HepG2 (cell line): ENCODE data around the gene TMEM134. TPM values are rescaled to one million over a fixed set of nuclear protein-coding genes. Genes with fewer than 3 reads are reported as not detected.

Experiments
- GTF2F1 ChIP-seq: fragments of 150-350 bp; IDR thresholded peaks from 2 replicates; pipeline ENCODE4 v1.6.1; 2014; ENCODE audit warnings: low read length
- HNRNPK ChIP-seq: fragments of 200-400 bp; formaldehyde crosslinking; IDR thresholded peaks from 2 replicates; pipeline ENCODE4 v1.6.1; 2018; ENCODE audit warnings: low read length, low read depth, moderate library complexity, mild to moderate bottlenecking; ENCODE audit not compliant: poor library complexity, severe bottlenecking
- JUN ChIP-seq: sonication (generic); formaldehyde crosslinking; IDR thresholded peaks from 2 replicates; pipeline ENCODE4 v1.4.0; 2020; ENCODE audit warnings: mild to moderate bottlenecking, missing genetic modification reagents
- MAF1 ChIP-seq: sonication (generic); formaldehyde crosslinking; IDR thresholded peaks from 2 replicates; pipeline ENCODE4 v1.5.0; 2020; ENCODE audit warnings: missing genetic modification reagents, borderline replicate concordance
- NR2C2 ChIP-seq: sonication (generic); formaldehyde crosslinking; IDR thresholded peaks from 2 replicates; pipeline ENCODE4 v1.4.0; 2020; ENCODE audit warnings: missing genetic modification reagents, mild to moderate bottlenecking, moderate library complexity, borderline replicate concordance
- NR2F6 ChIP-seq, 2 experiments: IDR thresholded peaks; 2 replicates each; pipeline ENCODE4 v1.6.1; 2016; ENCODE audit warnings: antibody characterized with exemption in 1 of 2, mild to moderate bottlenecking in 1 of 2
- PCBP1 ChIP-seq: fragments of 200-400 bp; formaldehyde crosslinking; IDR thresholded peaks from 2 replicates; pipeline ENCODE4 v1.6.1; 2017; ENCODE audit warnings: mild to moderate bottlenecking, low read depth, low read length, borderline replicate concordance
- PHF8 ChIP-seq: sonication (generic); formaldehyde crosslinking; IDR thresholded peaks from 2 replicates; pipeline ENCODE4 v1.5.0; 2020; ENCODE audit warnings: missing genetic modification reagents
- SRSF1 ChIP-seq: fragments of 200-400 bp; formaldehyde crosslinking; optimal IDR thresholded peaks from 2 replicates; pipeline ENCODE3; 2017; ENCODE audit warnings: mild to moderate bottlenecking, low read depth, low read length, moderate library complexity
- SUZ12 ChIP-seq: fragments of 150-350 bp; IDR thresholded peaks from 2 replicates; pipeline ENCODE4 v1.6.1; 2014; ENCODE audit warnings: low read depth, low read length
- TBL1XR1 ChIP-seq: fragments of 150-350 bp; IDR thresholded peaks from 2 replicates; pipeline ENCODE4 v1.6.1; 2014; ENCODE audit warnings: borderline replicate concordance, low read length; ENCODE audit not compliant: partially characterized antibody
- THAP11 ChIP-seq: IDR thresholded peaks from 2 replicates; pipeline ENCODE4 v1.6.1; 2016; ENCODE audit warnings: missing biosample characterization, missing genetic modification reagents
- ZBTB7B ChIP-seq: sonication (generic); formaldehyde crosslinking; IDR thresholded peaks from 2 replicates; pipeline ENCODE4 v1.4.0; 2020; ENCODE audit warnings: missing genetic modification reagents
- ZNF235 ChIP-seq: sonication (generic); formaldehyde crosslinking; IDR thresholded peaks from 2 replicates; pipeline ENCODE4 v1.8.1; 2023; ENCODE audit warnings: mild to moderate bottlenecking, missing genetic modification reagents, borderline replicate concordance
- ZNF510 ChIP-seq: sonication (generic); formaldehyde crosslinking; IDR thresholded peaks from 2 replicates; pipeline ENCODE4 v1.4.0; 2020; ENCODE audit warnings: low read depth, mild to moderate bottlenecking, missing genetic modification reagents
- ZNF768 ChIP-seq: sonication (generic); formaldehyde crosslinking; IDR thresholded peaks from 2 replicates; pipeline ENCODE4 v1.4.0; 2020; ENCODE audit warnings: missing genetic modification reagents
- polyA plus RNA-seq, 8 experiments: library from polyadenylated mRNA; depleted of rRNA in 3 of 8; stranded (reverse) in 7 of 8; unstranded in 1 of 8; fragments of >200 nt; fragmentation: Illumina TruSeq in 4 of 8; extraction: Trizol in 4 of 8; gene quantifications; 2 replicates each; pipeline versions ENCODE4 v1.2.1 to v1.2.3, GENCODE V29; 2011 to 2016; ENCODE audit warnings: low read depth in 4 of 8, missing spikeins in 1 of 8, mixed read lengths in 1 of 8; ENCODE audit not compliant: insufficient read depth in 1 of 8
- total RNA-seq, 5 experiments: library from RNA; depleted of rRNA; stranded (reverse); fragments of >200 nt; fragmentation: Illumina TruSeq; extraction: Trizol; gene quantifications; 2 replicates each; pipeline ENCODE4 v1.2.3, GENCODE V29; 2016; ENCODE audit warnings: low read depth in 1 of 5
- TF ChIP-seq, protein P1 (sequence below): sonication (generic); formaldehyde crosslinking; IDR thresholded peaks from 2 replicates; pipeline ENCODE4 v1.4.0; 2020; ENCODE audit warnings: missing genetic modification reagents
- TF ChIP-seq, protein P2 (sequence below): sonication (generic); formaldehyde crosslinking; IDR thresholded peaks from 2 replicates; pipeline ENCODE4 v1.8.1; 2023; ENCODE audit warnings: missing genetic modification reagents, mild to moderate bottlenecking, borderline replicate concordance
- TF ChIP-seq, protein P3 (sequence below): sonication (generic); formaldehyde crosslinking; IDR thresholded peaks from 2 replicates; pipeline ENCODE4 v1.4.0; 2020; ENCODE audit warnings: missing genetic modification reagents, borderline replicate concordance
- TF ChIP-seq, protein P4 (sequence below): sonication (generic); formaldehyde crosslinking; IDR thresholded peaks from 2 replicates; pipeline ENCODE4 v1.4.0; 2020; ENCODE audit warnings: missing genetic modification reagents, borderline replicate concordance

TMEM134 gene
- total and polyA plus RNA-seq, 2 of the 13 experiments (the other 11 are each of a cell fraction or from before 2014, with no cell fraction given), result 6.9 to 26.9 TPM

DNA sequence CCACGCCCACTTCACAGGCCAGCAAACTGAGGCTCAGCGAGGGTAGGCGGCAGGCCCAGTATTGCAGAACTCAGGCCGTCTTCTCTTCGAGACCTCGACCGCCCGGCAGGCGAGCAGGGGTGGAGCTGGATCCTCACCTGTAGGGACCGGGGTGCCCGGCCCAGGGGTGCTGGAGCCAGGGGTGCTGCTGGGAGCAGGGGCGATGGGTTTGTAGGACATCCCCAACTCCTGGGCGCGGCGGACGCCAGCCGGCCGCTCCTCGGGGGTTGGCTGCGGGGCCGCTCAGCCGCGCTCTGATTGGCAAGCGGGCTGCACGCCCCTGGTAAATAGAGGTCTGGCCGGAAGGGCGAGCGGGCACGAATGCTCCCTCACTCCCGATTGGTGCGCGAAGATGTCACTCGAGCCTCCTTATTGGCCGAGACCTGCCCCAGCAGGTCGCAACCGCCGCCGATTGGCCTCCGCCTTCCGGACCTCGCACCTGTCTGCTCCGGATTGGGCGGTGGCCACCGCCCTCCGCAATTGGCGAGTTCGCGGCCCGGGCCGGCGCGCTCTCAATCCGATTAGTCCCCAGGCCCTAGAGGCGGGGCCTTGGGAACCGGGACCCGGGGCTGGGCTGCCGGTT is 38.9 kb upstream of the TMEM134 start, which contains the start of gene CDK2AP2 (continued):
- TF ChIP-seq, protein P1, sequence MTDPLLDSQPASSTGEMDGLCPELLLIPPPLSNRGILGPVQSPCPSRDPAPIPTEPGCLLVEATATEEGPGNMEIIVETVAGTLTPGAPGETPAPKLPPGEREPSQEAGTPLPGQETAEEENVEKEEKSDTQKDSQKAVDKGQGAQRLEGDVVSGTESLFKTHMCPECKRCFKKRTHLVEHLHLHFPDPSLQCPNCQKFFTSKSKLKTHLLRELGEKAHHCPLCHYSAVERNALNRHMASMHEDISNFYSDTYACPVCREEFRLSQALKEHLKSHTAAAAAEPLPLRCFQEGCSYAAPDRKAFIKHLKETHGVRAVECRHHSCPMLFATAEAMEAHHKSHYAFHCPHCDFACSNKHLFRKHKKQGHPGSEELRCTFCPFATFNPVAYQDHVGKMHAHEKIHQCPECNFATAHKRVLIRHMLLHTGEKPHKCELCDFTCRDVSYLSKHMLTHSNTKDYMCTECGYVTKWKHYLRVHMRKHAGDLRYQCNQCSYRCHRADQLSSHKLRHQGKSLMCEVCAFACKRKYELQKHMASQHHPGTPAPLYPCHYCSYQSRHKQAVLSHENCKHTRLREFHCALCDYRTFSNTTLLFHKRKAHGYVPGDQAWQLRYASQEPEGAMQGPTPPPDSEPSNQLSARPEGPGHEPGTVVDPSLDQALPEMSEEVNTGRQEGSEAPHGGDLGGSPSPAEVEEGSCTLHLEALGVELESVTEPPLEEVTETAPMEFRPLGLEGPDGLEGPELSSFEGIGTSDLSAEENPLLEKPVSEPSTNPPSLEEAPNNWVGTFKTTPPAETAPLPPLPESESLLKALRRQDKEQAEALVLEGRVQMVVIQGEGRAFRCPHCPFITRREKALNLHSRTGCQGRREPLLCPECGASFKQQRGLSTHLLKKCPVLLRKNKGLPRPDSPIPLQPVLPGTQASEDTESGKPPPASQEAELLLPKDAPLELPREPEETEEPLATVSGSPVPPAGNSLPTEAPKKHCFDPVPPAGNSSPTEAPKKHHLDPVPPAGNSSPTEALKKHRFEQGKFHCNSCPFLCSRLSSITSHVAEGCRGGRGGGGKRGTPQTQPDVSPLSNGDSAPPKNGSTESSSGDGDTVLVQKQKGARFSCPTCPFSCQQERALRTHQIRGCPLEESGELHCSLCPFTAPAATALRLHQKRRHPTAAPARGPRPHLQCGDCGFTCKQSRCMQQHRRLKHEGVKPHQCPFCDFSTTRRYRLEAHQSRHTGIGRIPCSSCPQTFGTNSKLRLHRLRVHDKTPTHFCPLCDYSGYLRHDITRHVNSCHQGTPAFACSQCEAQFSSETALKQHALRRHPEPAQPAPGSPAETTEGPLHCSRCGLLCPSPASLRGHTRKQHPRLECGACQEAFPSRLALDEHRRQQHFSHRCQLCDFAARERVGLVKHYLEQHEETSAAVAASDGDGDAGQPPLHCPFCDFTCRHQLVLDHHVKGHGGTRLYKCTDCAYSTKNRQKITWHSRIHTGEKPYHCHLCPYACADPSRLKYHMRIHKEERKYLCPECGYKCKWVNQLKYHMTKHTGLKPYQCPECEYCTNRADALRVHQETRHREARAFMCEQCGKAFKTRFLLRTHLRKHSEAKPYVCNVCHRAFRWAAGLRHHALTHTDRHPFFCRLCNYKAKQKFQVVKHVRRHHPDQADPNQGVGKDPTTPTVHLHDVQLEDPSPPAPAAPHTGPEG (CRISPR knock-in tag), result no peak; the same call in 1 of the 2 replicates
- TF ChIP-seq SUZ12, result no peak
- no peak for TF ChIP-seq GTF2F1
- no peak for TF ChIP-seq ZBTB7B (CRISPR knock-in tag)
- TF ChIP-seq THAP11 (CRISPR knock-in tag), result peak; percentile 83; the same call in 1 of the 2 replicates
- no peak for TF ChIP-seq NR2F6 (IDR thresholded peaks at IDR 0.05)
- no peak for TF ChIP-seq NR2F6 (CRISPR knock-in tag; IDR thresholded peaks at IDR 0.05)
- TF ChIP-seq MAF1 (CRISPR knock-in tag), result no peak
- TF ChIP-seq, protein P2, sequence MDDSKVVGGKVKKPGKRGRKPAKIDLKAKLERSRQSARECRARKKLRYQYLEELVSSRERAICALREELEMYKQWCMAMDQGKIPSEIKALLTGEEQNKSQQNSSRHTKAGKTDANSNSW (CRISPR knock-in tag), result no peak
- TF ChIP-seq, protein P3, sequence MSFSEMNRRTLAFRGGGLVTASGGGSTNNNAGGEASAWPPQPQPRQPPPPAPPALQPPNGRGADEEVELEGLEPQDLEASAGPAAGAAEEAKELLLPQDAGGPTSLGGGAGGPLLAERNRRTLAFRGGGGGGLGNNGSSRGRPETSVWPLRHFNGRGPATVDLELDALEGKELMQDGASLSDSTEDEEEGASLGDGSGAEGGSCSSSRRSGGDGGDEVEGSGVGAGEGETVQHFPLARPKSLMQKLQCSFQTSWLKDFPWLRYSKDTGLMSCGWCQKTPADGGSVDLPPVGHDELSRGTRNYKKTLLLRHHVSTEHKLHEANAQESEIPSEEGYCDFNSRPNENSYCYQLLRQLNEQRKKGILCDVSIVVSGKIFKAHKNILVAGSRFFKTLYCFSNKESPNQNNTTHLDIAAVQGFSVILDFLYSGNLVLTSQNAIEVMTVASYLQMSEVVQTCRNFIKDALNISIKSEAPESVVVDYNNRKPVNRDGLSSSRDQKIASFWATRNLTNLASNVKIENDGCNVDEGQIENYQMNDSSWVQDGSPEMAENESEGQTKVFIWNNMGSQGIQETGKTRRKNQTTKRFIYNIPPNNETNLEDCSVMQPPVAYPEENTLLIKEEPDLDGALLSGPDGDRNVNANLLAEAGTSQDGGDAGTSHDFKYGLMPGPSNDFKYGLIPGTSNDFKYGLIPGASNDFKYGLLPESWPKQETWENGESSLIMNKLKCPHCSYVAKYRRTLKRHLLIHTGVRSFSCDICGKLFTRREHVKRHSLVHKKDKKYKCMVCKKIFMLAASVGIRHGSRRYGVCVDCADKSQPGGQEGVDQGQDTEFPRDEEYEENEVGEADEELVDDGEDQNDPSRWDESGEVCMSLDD, result no peak
- no peak for TF ChIP-seq SRSF1
- peak; percentile 45; the same call in 1 of the 2 replicates for TF ChIP-seq ZNF768 (CRISPR knock-in tag)
- 0 out of 2 replicates have a peak, but pooled peaks have one; percentile 1 for TF ChIP-seq PCBP1
- no peak for TF ChIP-seq JUN (CRISPR knock-in tag)
- TF ChIP-seq, protein P4, sequence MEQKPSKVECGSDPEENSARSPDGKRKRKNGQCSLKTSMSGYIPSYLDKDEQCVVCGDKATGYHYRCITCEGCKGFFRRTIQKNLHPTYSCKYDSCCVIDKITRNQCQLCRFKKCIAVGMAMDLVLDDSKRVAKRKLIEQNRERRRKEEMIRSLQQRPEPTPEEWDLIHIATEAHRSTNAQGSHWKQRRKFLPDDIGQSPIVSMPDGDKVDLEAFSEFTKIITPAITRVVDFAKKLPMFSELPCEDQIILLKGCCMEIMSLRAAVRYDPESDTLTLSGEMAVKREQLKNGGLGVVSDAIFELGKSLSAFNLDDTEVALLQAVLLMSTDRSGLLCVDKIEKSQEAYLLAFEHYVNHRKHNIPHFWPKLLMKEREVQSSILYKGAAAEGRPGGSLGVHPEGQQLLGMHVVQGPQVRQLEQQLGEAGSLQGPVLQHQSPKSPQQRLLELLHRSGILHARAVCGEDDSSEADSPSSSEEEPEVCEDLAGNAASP (CRISPR knock-in tag), result 0 out of 2 replicates have a peak, but pooled peaks have one; percentile 8
- no peak for TF ChIP-seq ZNF235 (CRISPR knock-in tag)
- no peak for TF ChIP-seq ZNF510 (CRISPR knock-in tag)
- TF ChIP-seq HNRNPK, result no peak
- TF ChIP-seq PHF8 (CRISPR knock-in tag), result peak; percentile 78
- peak; percentile 60; the same call in 1 of the 2 replicates for TF ChIP-seq NR2C2 (CRISPR knock-in tag)
- no peak for TF ChIP-seq TBL1XR1
